Endothelial cell of umbilical vein (primary cell): ENCODE measurements around the gene ABTB1. TPM values are rescaled to one million over a fixed set of nuclear protein-coding genes. Genes with fewer than 3 reads are reported as not detected.

Experiments
- BruUV-seq: library from RNA; stranded (reverse); fragments of 400-500 nt; replicated peaks from 2 replicates; lab custom pipeline; 2021; lab: Mats Ljungman, UMichigan
- CTCF ChIA-PET: fragments of 300-600, 350-600 bp; sonication (Branson Sonifier 250); formaldehyde crosslinking; loops from one replicate; lab custom pipeline; 2021; ENCODE audit warnings: antibody characterized with exemption, inconsistent platforms; lab: Charles Lee
- POLR2A ChIA-PET: fragments of 300-600, 350-600 bp; sonication (Branson Sonifier 250); formaldehyde crosslinking; loops from one replicate; lab custom pipeline; 2021; ENCODE audit warnings: antibody characterized with exemption, inconsistent platforms; lab: Charles Lee
- DNase-seq: peaks from one replicate; pipeline ENCODE4 v3.0.0-alpha.2; 2011; ENCODE audit warnings: low read depth, low spot score
- FAIRE-seq: peaks from 2 replicates; lab custom pipeline; 2011; peaks lifted over from hg19 to GRCh38; lab: Jason Lieb, UNC
- H2AFZ ChIP-seq: 2 replicates; pipeline ENCODE4 v1.6.0; 2012; ENCODE audit warnings: low read depth, low read length, control low read depth, inconsistent platforms
- H3K27ac ChIP-seq: 2 replicates; pipeline ENCODE4 v1.5.1; 2011; ENCODE audit warnings: low read depth, mild to moderate bottlenecking, control low read depth, low read length, moderate library complexity; ENCODE audit not compliant: insufficient read depth
- H3K27me3 ChIP-seq, 2 experiments: 2 replicates each; pipeline versions ENCODE4 v1.6.0 to v1.6.1; 2011; ENCODE audit warnings: low read length in 2 of 2, mixed read lengths in 1 of 2; ENCODE audit not compliant: control insufficient read depth in 2 of 2, insufficient read depth in 2 of 2
- H3K36me3 ChIP-seq, 2 experiments: 2 replicates in 1 of 2; 3 replicates in 1 of 2; pipeline ENCODE4 v1.5.1; 2011; ENCODE audit warnings: low read length in 2 of 2, mild to moderate bottlenecking in 1 of 2, moderate library complexity in 1 of 2; ENCODE audit not compliant: control insufficient read depth in 2 of 2, insufficient read depth in 2 of 2; ENCODE audit errors: extremely low read depth in 1 of 2
- H3K4me1 ChIP-seq: 3 replicates; pipeline ENCODE4 v1.5.1; 2011; ENCODE audit warnings: mild to moderate bottlenecking, low read length; ENCODE audit not compliant: control insufficient read depth, insufficient read depth; ENCODE audit errors: extremely low read depth
- H3K4me2 ChIP-seq: 2 replicates; pipeline ENCODE4 v1.6.1; 2011; ENCODE audit warnings: low read length, control low read depth, mixed read lengths; ENCODE audit not compliant: insufficient read depth
- H3K4me3 ChIP-seq, 3 experiments: fragments of 200-600 bp in 1 of 3; sonication (generic), shearing (Covaris generic) in 1 of 3; replicated peaks in 1 of 3; 2 replicates each; pipeline ENCODE4 v1.5.1; 2011 to 2016; ENCODE audit warnings: control low read depth in 3 of 3, low read length in 3 of 3, mild to moderate bottlenecking in 2 of 3, inconsistent platforms in 1 of 3, low read depth in 1 of 3, moderate library complexity in 1 of 3; ENCODE audit not compliant: insufficient read depth in 1 of 3
- H3K79me2 ChIP-seq: 2 replicates; pipeline ENCODE4 v1.6.0; 2012; ENCODE audit warnings: low read length, inconsistent platforms; ENCODE audit not compliant: control insufficient read depth, insufficient read depth
- H3K9ac ChIP-seq: replicated peaks from 2 replicates; pipeline ENCODE3; 2011; ENCODE audit warnings: low read length, control low read depth; ENCODE audit not compliant: insufficient read depth; ENCODE audit errors: extremely low read depth
- H3K9me1 ChIP-seq: replicated peaks from 3 replicates; pipeline ENCODE4 v1.6.0; 2011; ENCODE audit warnings: mild to moderate bottlenecking, low read length; ENCODE audit not compliant: control insufficient read depth, insufficient read depth; ENCODE audit errors: extremely low read depth
- H3K9me3 ChIP-seq: replicated peaks from 2 replicates; pipeline ENCODE4 v1.5.1; 2012; ENCODE audit warnings: low read length, inconsistent platforms; ENCODE audit not compliant: control insufficient read depth, insufficient read depth
- H4K20me1 ChIP-seq: replicated peaks from 2 replicates; pipeline ENCODE3; 2011; ENCODE audit warnings: mild to moderate bottlenecking, low read length; ENCODE audit not compliant: control insufficient read depth, insufficient read depth; ENCODE audit errors: extremely low read depth
- CTCF ChIP-seq, 2 donors: IDR thresholded peaks; 1 replicate in 1 of 2; 2 replicates in 1 of 2; pipeline ENCODE4 v1.5.1; 2011; ENCODE audit warnings: low read length in 2 of 2, mild to moderate bottlenecking in 2 of 2, moderate library complexity in 2 of 2, control low read depth in 1 of 2, inconsistent platforms in 1 of 2, low read depth in 1 of 2; ENCODE audit not compliant: insufficient read depth in 1 of 2; ENCODE audit errors: extremely low read depth in 1 of 2
- EZH2 ChIP-seq: IDR thresholded peaks from 2 replicates; pipeline ENCODE4 v1.6.1; 2012; ENCODE audit warnings: borderline replicate concordance, low read depth, mild to moderate bottlenecking, moderate library complexity, low read length, inconsistent platforms; ENCODE audit not compliant: severe bottlenecking
- FOS ChIP-seq: IDR thresholded peaks from 2 replicates; pipeline ENCODE4 v1.6.1; 2011; ENCODE audit warnings: mild to moderate bottlenecking, low read length, moderate library complexity, borderline replicate concordance; ENCODE audit not compliant: insufficient read depth
- GATA2 ChIP-seq: IDR thresholded peaks from 2 replicates; pipeline ENCODE4 v1.7.0; 2011; ENCODE audit warnings: low read depth, mild to moderate bottlenecking, moderate library complexity, mixed read lengths, low read length; ENCODE audit not compliant: insufficient read length, insufficient read depth
- JUN ChIP-seq: IDR thresholded peaks from 2 replicates; pipeline ENCODE4 v1.6.1; 2011; ENCODE audit warnings: borderline replicate concordance, low read depth; ENCODE audit not compliant: insufficient read length, insufficient read depth
- MAX ChIP-seq: IDR thresholded peaks from 2 replicates; pipeline ENCODE4 v1.6.1; 2011; ENCODE audit not compliant: insufficient read depth, insufficient read length
- MYC ChIP-seq: IDR thresholded peaks from one replicate; pipeline ENCODE4 v1.6.1; 2011; ENCODE audit warnings: mild to moderate bottlenecking, low read depth, low read length
- POLR2A ChIP-seq: IDR thresholded peaks from 2 replicates; pipeline ENCODE4 v1.6.1; 2012; ENCODE audit warnings: low read depth, mild to moderate bottlenecking, control low read depth, low read length
- POLR2AphosphoS5 ChIP-seq: IDR thresholded peaks from 2 replicates; pipeline ENCODE4 v1.6.1; 2012; ENCODE audit warnings: low read depth, mild to moderate bottlenecking, control low read depth, low read length, moderate library complexity; ENCODE audit not compliant: insufficient read depth
- dilution Hi-C: fragments of 300-500 bp; cut with MboI; formaldehyde crosslinking; loops from one replicate; pipeline ENCODE4 v1.15.0; 2019; ENCODE audit warnings: low sequenced_read_pairs; ENCODE audit not compliant: extremely low pct_ligation_motif_present
- intact Hi-C: fragments of 100-400 bp; cut with micrococcal nuclease; formaldehyde crosslinking; loops from one replicate; pipeline ENCODE4 v1.10.0; 2022
- polyA plus RNA-seq, 4 experiments: library from polyadenylated mRNA; depleted of rRNA in 3 of 4; stranded (reverse) in 3 of 4; unstranded in 1 of 4; fragments of >200 nt; gene quantifications; 2 replicates each; pipeline versions ENCODE4 v1.2.1 to v1.2.3, GENCODE V29; 2011 to 2012; ENCODE audit warnings: missing spikeins in 1 of 4
- total RNA-seq: library from RNA; stranded (reverse); gene quantifications from 2 replicates; pipeline ENCODE4 v1.2.3, GENCODE V29; 2021

ABTB1 gene
- total and polyA plus RNA-seq, 2 donors (not counting 3 experiments of a cell fraction or from before 2014, with no cell fraction given), result 15.2 to 25.1 TPM

GRCh38 chr3:127714866-127715265 lies 42.1 kb downstream of the ABTB1 start:
- no peak for TF ChIP-seq JUN
- no peak for TF ChIP-seq FOS
- no peak for TF ChIP-seq MYC
- TF ChIP-seq EZH2, result no peak
- no peak for TF ChIP-seq MAX
- TF ChIP-seq POLR2A, result no peak
- no peak for TF ChIP-seq GATA2
- no peak for TF ChIP-seq POLR2AphosphoS5
- TF ChIP-seq CTCF (IDR thresholded peaks at IDR 0.05; ENCODE audit: extremely low read depth in 1 of 2, insufficient read depth in 1 of 2, low read depth in 1 of 2, low read length in 2 of 2), result no peak
- no peak overlapping the region for H2AFZ ChIP-seq
- dilution Hi-C loops, result no loop called here

More at GRCh38 chr3:127714866-127715265, 42.1 kb downstream of the ABTB1 start:
- H3K79me2 ChIP-seq, result no peaks in the 10 kb centered on the region
- H3K9me1 ChIP-seq, result no peaks in the 10 kb centered on the region
- peaks cover 21% of the 10 kb centered on the region for H3K4me1 ChIP-seq
- no peaks in the 10 kb centered on the region for H3K9me3 ChIP-seq
- FAIRE-seq, result no peak
- ChIA-PET POLR2A (no interaction called here), CTCF (interaction anchor here (1.0 to 2.4 kb wide), 3 partner anchors 14 to 74 kb away, joined by 3 to 26 read pairs (median 3); no protein-coding TSS in a partner anchor)
- H3K27ac ChIP-seq, result no peak overlapping the region
- no peak overlapping the region for H3K4me3 ChIP-seq
- no TSS peak for BruUV-seq
- no peak for DNase-seq
- no peaks in the 10 kb centered on the region for H3K36me3 ChIP-seq
- intact Hi-C loops, result loop anchor here (1.0 to 2.0 kb wide), 2 partner anchors 22 to 107 kb away; partner anchors contain the start of gene MGLL
- no peaks in the 10 kb centered on the region for H4K20me1 ChIP-seq
- H3K4me2 ChIP-seq, result no peak overlapping the region
- H3K9ac ChIP-seq, result no peak overlapping the region
- H3K27me3 ChIP-seq, result no peaks in the 10 kb centered on the region
